DLD1 (cell line): ENCODE results near the gene MUC6.

ENCODE experiments used
- in situ Hi-C: cut with HindIII; loops from 2 replicates; pipeline ENCODE4 v1.10.0; 2017; ENCODE audit warnings: low sequenced_read_pairs

Gene MUC6

DNA sequence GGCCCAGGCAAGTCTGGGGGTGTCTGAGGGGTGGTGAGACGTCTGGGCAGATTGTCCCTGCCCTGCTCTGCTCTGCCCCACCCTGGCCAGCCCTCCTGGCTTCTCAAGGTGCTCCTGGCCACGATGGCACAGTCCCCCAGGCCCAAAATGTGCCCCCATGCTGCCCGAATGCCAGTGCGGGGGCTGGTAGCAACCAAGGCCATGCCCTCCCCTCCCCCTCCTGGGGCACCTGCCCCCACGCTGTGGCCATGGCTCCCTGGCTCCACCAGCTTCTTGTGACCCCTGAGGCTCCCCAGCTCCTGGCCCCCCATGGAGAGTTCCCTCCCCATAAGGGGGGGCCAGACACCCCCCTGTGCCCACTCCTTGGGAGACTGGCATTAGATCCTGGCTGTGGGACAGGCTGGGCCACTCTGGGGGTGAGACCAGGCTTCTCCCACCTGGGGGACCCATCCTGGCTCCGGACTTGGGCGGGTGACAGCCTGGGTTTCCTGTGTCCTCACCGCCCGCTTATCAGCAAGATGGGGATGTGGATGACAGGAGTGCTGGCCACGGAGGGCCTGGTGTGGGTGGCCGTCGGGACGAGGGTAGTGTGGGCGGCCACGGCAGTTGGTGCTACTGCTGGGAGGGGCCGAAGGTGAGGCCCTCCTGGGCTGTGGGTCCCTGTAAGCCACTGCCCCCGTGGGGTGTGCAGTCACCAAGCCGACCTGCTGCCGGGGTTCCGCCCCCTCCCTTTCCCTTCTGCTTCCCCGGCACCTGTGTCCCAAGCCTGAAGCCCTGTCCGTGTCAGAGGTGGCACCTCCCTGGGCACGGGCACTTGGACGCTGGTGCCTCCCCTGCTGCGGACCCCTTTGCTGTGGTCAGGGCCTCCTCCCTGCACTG is 15.9 kb upstream of the MUC6 start:
- in situ Hi-C loops: loop anchor here (5.0 to 10.0 kb wide), 2 partner anchors 145 to 482 kb away; no protein-coding TSS in a partner anchor

DNA sequence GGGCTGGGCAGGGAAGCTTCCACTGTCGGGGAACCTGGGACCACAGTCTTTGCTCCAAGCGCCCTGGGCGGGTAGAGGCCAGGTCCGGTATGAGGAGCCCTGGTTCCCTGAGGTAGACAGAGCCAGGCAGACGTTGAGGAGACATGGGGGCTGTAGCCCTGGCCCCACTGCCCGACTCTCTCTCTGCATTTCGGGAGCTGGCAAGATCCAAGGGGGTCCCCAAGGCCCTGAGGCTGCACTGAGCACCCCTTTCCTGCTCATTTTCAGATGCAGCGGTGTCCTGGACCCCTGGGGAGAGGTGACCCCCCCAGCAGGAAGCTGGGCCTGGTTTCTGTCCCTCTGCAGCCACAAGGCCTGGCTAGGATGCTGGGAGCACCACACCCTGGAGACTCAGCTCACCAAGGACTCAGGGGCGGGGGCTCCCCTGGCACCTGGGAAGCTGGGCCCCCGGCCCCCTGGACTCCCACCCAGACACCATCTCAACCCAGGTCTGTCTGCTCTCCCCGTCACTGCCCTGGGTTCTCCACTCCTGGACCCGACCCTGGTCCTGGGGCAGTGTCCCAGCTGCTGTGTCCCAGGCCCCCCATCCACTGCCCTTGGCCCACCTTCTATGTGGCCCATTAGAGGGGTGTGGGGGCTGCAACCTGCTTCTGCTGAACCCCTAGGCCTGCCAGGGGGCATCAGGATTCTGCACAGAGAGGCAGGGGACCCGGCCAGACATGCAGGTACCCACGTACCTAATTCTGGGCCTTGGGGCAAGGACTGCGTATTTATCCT is 15.0 kb upstream of the MUC6 start:
- in situ Hi-C loops: loop anchor here (5.0 to 10.0 kb wide), 2 partner anchors 144 to 483 kb away; no protein-coding TSS in a partner anchor

DNA sequence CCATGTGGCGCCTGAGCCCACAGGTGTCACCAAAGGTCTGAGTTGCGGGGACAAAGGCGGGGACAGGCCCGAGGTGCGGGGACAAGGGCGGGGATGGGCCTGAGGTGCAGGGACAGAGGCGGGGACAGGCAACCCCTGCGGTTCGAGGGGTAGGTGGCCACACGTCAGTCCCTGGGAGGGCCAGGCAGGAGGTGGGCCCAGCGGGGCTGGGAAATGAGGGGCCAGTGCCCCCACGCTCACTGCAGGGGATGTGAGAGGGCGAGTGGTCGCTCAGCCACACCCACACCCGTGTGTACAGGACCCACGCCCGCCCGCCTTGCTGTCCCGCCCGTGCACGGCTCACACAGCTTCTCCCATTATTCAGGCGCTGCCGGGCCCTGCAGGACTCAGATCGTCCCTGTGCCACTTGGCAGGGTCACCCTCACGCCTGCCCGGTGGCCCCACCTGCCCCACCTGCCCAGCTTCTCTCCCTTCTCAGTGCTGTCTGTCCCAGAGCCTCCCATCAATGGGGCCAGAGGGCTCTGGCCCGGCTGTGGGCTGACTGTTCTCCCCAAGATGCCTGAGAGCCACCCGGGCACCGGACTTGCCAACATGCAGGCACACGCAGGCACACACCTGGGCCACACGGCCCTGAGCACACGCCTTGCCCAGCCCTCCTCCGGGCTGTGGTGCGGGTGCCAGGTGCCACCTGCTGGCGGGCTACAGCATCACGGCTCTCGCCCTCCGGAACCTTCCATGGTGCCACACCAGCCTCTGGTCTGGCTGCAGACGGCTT is 14.2 kb upstream of the MUC6 start:
- in situ Hi-C loops: loop anchor here (5.0 to 10.0 kb wide), 2 partner anchors 143 to 484 kb away; no protein-coding TSS in a partner anchor

DNA sequence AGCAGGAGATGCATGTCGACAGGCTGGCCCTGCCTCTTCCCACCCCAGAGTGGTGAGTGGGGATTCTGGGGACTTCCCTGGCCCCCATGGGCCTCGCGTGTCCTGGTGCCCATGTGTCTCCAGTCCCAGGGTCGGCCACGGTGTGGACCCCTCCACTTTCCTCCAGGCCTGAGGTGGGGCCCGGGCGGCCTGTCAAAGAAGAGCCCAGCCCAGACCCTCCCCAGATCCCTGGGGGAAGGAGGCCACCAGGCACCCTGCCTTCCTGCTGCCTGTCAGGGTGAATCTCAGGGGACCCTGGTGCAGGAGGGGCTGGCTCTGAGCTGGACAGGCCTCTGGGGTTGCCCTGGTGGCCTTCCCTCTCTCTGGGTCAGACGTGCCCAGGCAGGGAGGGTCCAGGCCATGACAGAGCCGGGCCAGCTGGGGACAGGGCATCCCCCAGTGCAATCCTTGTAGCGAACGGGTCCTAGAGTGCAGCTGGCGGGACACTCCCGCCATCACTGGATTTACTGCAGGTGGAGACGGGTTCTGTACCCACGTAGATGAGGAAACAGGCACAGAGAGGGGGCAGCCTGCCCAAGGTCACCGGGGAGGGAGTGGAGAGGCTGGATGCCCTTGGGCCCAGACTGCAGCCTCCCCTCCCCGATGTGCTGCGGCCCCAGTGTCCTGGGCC is 13.5 kb upstream of the MUC6 start:
- in situ Hi-C loops: loop anchor here (5.0 to 10.0 kb wide), 2 partner anchors 143 to 485 kb away; no protein-coding TSS in a partner anchor

DNA sequence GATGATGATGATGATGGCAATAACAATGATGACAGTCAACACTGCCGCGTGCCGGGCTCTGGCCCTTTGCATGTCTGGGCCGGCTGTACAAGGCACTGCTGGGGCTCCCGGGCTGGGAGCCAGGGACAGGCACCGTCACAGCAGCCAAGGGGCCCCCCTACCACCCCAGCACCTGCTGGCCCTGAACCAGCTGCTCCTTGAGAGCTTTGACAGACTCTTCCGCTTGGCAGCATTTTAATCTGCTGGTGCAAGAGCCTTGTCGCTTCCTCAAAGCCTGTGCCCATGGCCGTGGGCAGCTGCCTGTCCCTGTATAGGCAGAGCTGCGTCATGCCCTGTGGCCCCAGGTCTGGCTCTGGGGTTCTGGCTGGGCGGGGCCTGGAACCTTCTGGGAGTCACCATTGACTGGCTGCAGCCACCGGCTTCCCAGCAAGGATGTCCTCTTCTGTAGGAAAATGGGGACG is 12.9 kb upstream of the MUC6 start:
- in situ Hi-C loops: no loop called here

DNA sequence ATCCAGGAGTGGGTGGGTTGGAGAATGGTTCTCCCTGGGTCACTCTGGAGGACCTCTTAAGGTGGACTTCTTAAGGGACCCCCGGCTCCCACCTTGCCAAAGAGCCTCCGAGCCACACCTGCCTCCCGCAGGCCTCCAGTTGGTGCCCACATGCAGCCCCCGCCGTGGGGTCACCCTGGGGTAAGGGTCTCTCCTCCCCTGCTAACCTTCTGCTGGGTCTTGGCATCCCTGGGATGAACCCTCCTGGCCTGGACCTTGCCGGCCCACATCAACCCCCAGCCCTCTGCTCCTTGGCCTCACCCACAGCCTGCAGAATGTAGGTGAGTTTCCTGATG is 12.5 kb upstream of the MUC6 start:
- in situ Hi-C loops: no loop called here

- in situ Hi-C loops: no loop called here
These were observed 12.0 kb upstream of the MUC6 start for GRCh38 chr11:1048375-1049070.

- in situ Hi-C loops: no loop called here
These were observed 11.2 kb upstream of the MUC6 start for GRCh38 chr11:1047595-1048156.

- in situ Hi-C loops: no loop called here
These were observed 7.6 kb upstream of the MUC6 start for GRCh38 chr11:1044160-1044559.

- in situ Hi-C loops: no loop called here
These were observed 7.1 kb upstream of the MUC6 start for GRCh38 chr11:1043563-1044096.

DNA sequence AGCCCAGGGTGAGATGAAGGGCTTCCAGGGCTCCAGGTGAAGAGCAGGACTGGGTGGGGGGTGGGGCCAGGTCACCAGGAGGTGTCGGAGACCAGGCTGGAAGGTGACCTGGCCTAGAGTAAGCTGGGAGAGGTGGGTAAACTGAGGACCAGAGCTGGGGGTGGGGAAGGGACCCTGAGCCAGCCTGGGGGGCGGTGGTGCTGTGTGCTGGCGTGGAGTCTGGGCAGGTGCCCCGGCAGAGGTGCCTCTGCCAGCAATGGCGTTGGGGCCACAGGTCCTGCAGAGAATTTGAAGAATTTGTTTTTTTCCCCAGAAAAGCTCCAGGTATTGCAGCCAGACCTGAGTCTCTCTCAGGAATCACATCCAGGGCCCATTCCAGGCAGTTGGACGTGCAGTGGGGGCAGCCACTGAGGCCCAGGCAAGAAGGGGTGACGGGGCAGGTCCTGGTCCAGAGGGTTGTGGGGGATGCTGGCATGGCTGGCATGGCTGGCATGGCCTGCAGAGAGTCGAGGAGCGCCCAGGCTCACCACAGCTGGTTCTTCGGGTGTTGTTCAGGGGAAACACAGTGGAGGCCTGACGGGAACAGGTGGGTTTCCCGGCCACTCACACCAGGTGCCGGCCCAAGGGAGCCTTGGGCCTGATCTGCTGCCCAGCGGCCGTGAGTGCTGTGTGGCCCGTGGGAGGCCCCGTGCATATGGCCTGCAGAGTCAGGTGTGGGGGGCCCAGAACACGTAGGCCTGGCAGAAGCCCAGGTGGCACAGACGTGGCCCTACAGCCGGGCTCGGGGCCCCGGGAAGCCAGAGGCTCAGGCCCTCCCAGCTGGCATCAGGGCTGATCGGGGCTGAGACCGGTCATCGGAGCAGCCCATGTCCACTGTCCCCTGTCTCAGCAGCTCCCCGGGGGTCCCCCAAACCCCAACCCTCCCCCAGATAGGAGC is 6.4 kb upstream of the MUC6 start:
- in situ Hi-C loops: no loop called here

GRCh38 chr11:1041936-1042608 is 5.6 kb upstream of the MUC6 start:
- in situ Hi-C loops: no loop called here

DNA sequence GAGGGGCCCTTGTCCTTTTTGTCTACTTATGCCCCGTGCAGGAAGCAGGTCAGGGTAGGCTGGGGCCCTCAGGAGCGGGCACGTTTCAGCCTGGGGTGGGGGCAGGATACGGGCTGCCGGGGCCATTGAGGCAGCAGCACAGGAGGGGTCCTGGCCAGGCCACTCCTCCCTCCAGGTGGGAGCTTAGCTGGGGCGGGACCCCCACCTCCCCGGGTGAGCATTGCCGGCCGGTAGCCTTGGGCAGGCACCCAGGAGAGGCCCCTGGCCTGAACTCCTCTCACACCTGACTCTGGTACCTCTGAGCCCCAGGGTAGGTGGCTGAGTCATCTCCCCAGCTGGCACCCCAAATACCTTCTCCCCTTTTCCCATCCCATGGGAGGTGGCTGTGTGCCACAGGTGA is 5.0 kb upstream of the MUC6 start:
- in situ Hi-C loops: no loop called here

DNA sequence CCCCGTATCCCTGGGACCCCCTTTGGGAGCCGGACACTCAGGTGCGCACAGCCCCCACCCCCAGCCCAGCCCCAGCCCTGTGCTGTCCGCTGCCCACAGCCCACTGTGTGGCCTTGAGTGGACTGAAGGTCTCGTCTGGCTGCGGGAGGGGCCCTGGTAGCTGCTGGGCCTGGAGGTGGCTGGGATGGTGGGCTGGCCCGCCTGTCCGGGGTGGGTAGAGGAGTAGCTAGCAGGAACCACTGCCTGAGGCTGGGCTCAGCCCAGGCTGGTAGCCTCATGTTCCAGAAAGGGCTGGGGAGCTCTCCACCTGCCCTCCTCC is 4.6 kb upstream of the MUC6 start:
- in situ Hi-C loops: no loop called here

GRCh38 chr11:1040428-1041148 is 4.1 kb upstream of the MUC6 start:
- in situ Hi-C loops: no loop called here

- in situ Hi-C loops: no loop called here
These were observed 3.2 kb upstream of the MUC6 start for GRCh38 chr11:1039481-1040427.
